Measurements from ENCODE around the gene CDYL. TPM values are rescaled to one million over a fixed set of nuclear protein-coding genes. Genes with fewer than 3 reads are reported as not detected.

Gene CDYL
- polyA plus RNA-seq, 1 of the 3 experiments (the other 2 are of a cell fraction) = 13.3 TPM

DNA sequence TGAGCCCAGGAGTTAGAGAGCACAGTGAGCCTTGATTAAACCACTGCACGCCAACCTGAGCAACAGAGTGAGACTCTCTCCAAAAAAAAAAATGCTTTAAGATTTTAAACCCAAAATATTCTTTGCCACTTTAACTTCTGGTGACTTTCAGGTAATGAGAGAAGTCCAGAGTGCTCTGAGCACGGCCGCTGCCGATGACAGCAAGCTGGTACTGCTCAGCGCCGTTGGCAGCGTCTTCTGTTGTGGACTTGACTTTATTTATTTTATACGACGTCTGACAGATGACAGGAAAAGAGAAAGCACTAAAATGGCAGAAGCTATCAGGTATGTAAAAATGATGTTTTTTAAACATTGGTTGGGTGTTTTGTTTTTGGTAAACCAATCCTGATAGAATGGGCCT is 161.2 kb downstream of the CDYL start:
- ChIA-PET POLR2A (no interaction called here), CTCF (interaction anchor here (0.6 to 1.5 kb wide), 4 partner anchors 10 to 1196 kb away, joined by 3 to 4 read pairs (median 3); no protein-coding TSS in a partner anchor)
- Histone ChIP-seq H3K9me3 (no peaks in the 10 kb centered on the region), H3K4me2 (no peak overlapping the region), H3K4me3 (ENCODE audit: low read depth in 2 of 2, low read length in 1 of 2) (no peak overlapping the region), H3K4me1 (ENCODE audit: control insufficient read depth in 1 of 2, insufficient read depth in 2 of 2, low read depth in 1 of 2, low read length in 1 of 2) (peaks cover 4 to 19% of the 10 kb centered on the region in 2 experiments; a peak in 3 of 4 replicates), H3K27ac (ENCODE audit: low read depth in 2 of 2, low read length in 1 of 2) (no peak overlapping the region), H4K20me1 (ENCODE audit: insufficient read depth) (peaks cover 7% of the 10 kb centered on the region; the same call in 1 of the 2 replicates), H3K9ac (no peak overlapping the region), H3K9me2 (no peaks in the 10 kb centered on the region), H2AFZ (ENCODE audit: low read depth) (no peak overlapping the region), H3K36me3 (replicated peaks in 1 of 2; ENCODE audit: control insufficient read depth in 1 of 2, insufficient read depth in 2 of 2, low read length in 1 of 2) (peaks cover 0 to 4% of the 10 kb centered on the region in 2 experiments), H3K79me2 (ENCODE audit: insufficient read depth) (no peaks in the 10 kb centered on the region), H3K27me3 (ENCODE audit: insufficient read depth) (no peaks in the 10 kb centered on the region), H3F3A (replicated peaks; ENCODE audit: insufficient read depth) (peaks cover 16% of the 10 kb centered on the region)
- no peak for DNase-seq
- WGBS (ENCODE audit: low lambda C conversion rate) = 96% methylated on average over 9 of the region's 9 CpGs
- TF ChIP-seq EP300 (IDR thresholded peaks at IDR 0.05; ENCODE audit: borderline replicate concordance in 1 of 2, low read depth in 1 of 2, low read length in 1 of 2) = no peak
- TF ChIP-seq FOSL2 (IDR thresholded peaks at IDR 0.05; ENCODE audit: borderline replicate concordance, low read depth) = no peak
- no peak for TF ChIP-seq TEAD4 (IDR thresholded peaks at IDR 0.05; ENCODE audit: borderline replicate concordance, insufficient read depth)
- TF ChIP-seq, protein P1, sequence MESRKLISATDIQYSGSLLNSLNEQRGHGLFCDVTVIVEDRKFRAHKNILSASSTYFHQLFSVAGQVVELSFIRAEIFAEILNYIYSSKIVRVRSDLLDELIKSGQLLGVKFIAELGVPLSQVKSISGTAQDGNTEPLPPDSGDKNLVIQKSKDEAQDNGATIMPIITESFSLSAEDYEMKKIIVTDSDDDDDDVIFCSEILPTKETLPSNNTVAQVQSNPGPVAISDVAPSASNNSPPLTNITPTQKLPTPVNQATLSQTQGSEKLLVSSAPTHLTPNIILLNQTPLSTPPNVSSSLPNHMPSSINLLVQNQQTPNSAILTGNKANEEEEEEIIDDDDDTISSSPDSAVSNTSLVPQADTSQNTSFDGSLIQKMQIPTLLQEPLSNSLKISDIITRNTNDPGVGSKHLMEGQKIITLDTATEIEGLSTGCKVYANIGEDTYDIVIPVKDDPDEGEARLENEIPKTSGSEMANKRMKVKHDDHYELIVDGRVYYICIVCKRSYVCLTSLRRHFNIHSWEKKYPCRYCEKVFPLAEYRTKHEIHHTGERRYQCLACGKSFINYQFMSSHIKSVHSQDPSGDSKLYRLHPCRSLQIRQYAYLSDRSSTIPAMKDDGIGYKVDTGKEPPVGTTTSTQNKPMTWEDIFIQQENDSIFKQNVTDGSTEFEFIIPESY (IDR thresholded peaks at IDR 0.05; ENCODE audit: borderline replicate concordance, low read depth) = no peak
- no peak for TF ChIP-seq SIN3A (IDR thresholded peaks at IDR 0.05; ENCODE audit: borderline replicate concordance, low read depth, low read length)
- TF ChIP-seq YY1 (IDR thresholded peaks at IDR 0.05; ENCODE audit: low read depth) = no peak
- TF ChIP-seq FOXJ3 (CRISPR knock-in tag; IDR thresholded peaks at IDR 0.05) = no peak
- TF ChIP-seq TCF12 (IDR thresholded peaks at IDR 0.05) = no peak
- TF ChIP-seq, protein P2, sequence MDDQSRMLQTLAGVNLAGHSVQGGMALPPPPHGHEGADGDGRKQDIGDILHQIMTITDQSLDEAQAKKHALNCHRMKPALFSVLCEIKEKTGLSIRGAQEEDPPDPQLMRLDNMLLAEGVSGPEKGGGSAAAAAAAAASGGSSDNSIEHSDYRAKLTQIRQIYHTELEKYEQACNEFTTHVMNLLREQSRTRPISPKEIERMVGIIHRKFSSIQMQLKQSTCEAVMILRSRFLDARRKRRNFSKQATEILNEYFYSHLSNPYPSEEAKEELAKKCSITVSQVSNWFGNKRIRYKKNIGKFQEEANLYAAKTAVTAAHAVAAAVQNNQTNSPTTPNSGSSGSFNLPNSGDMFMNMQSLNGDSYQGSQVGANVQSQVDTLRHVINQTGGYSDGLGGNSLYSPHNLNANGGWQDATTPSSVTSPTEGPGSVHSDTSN (IDR thresholded peaks at IDR 0.05) = no peak

DNA sequence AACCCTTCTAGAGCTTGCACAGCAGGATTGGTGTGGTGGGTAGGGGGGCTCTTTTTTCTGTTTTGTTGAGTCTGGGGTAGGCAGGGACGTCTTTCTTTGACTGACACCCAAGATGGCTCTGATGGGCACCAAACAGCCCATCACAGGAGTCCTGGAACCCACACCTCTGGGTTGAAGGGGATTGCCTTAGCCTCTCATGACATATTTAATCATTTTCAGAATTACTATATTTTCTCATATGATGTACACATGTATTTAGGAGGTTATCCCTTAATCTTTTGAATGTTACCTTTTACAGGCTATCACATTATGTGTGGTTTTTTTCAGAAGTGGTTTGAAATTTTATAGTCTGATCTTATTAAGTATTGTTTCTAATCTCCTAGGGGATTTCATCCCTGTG is 163.0 kb downstream of the CDYL start:
- H4K20me1 ChIP-seq (ENCODE audit: insufficient read depth) = peaks cover 13% of the 10 kb centered on the region; the same call in 1 of the 2 replicates
- CTCF ChIA-PET = interaction anchor here (0.9 kb wide), 1 partner anchor 132 kb away, joined by 3 read pairs; no protein-coding TSS in a partner anchor

More for the DNA sequence above, 163.0 kb downstream of the CDYL start:
- no peak overlapping the region for H2AFZ ChIP-seq (ENCODE audit: low read depth)
- H3K9me3 ChIP-seq = no peaks in the 10 kb centered on the region
- H3K27me3 ChIP-seq (ENCODE audit: insufficient read depth) = no peaks in the 10 kb centered on the region
- POLR2A ChIA-PET = no interaction called here
- H3K9me2 ChIP-seq = no peaks in the 10 kb centered on the region
- no peak for DNase-seq
- H3F3A ChIP-seq (replicated peaks; ENCODE audit: insufficient read depth) = peaks cover 28% of the 10 kb centered on the region
- H3K4me2 ChIP-seq = no peak overlapping the region
- peaks cover 11 to 29% of the 10 kb centered on the region in 2 experiments for H3K4me1 ChIP-seq (ENCODE audit: control insufficient read depth in 1 of 2, insufficient read depth in 2 of 2, low read depth in 1 of 2, low read length in 1 of 2)
- no peak overlapping the region for H3K4me3 ChIP-seq (ENCODE audit: low read depth in 2 of 2, low read length in 1 of 2)
- no peaks in the 10 kb centered on the region for H3K79me2 ChIP-seq (ENCODE audit: insufficient read depth)
- H3K27ac ChIP-seq (ENCODE audit: low read depth in 2 of 2, low read length in 1 of 2) = no peak overlapping the region
- H3K9ac ChIP-seq = no peak overlapping the region
- TF ChIP-seq NFIC (IDR thresholded peaks at IDR 0.05; ENCODE audit: borderline replicate concordance) (no peak), CHD2 (IDR thresholded peaks at IDR 0.05; ENCODE audit: low read length, partially characterized antibody) (no peak), SMC3 (IDR thresholded peaks at IDR 0.05; ENCODE audit: low read depth, low read length) (no peak), TAF1 (IDR thresholded peaks at IDR 0.05; ENCODE audit: borderline replicate concordance, low read depth, low read length) (no peak), GABPA (IDR thresholded peaks at IDR 0.05; ENCODE audit: low read depth) (no peak), TEAD4 (IDR thresholded peaks at IDR 0.05; ENCODE audit: borderline replicate concordance, insufficient read depth) (no peak), TCF12 (IDR thresholded peaks at IDR 0.05) (no peak), ELF1 (IDR thresholded peaks at IDR 0.05) (no peak), YY1 (IDR thresholded peaks at IDR 0.05; ENCODE audit: low read depth) (no peak), FOXM1 (IDR thresholded peaks at IDR 0.05; ENCODE audit: low read depth) (no peak), EP300 (IDR thresholded peaks at IDR 0.05; ENCODE audit: borderline replicate concordance in 1 of 2, low read depth in 1 of 2, low read length in 1 of 2) (no peak), POLR2AphosphoS5 (IDR thresholded peaks at IDR 0.05; ENCODE audit: low read depth, low read length) (no peak), FOXJ3 (CRISPR knock-in tag; IDR thresholded peaks at IDR 0.05) (no peak), FOSL2 (IDR thresholded peaks at IDR 0.05; ENCODE audit: borderline replicate concordance, low read depth) (no peak), JUND (IDR thresholded peaks at IDR 0.05) (no peak), RAD21 (IDR thresholded peaks at IDR 0.05; ENCODE audit: low read length) (no peak)
- TF ChIP-seq, protein P3, sequence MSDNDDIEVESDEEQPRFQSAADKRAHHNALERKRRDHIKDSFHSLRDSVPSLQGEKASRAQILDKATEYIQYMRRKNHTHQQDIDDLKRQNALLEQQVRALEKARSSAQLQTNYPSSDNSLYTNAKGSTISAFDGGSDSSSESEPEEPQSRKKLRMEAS (IDR thresholded peaks at IDR 0.05; ENCODE audit: low read depth) = no peak
- TF ChIP-seq, protein P4, sequence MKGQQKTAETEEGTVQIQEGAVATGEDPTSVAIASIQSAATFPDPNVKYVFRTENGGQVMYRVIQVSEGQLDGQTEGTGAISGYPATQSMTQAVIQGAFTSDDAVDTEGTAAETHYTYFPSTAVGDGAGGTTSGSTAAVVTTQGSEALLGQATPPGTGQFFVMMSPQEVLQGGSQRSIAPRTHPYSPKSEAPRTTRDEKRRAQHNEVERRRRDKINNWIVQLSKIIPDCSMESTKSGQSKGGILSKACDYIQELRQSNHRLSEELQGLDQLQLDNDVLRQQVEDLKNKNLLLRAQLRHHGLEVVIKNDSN (IDR thresholded peaks at IDR 0.05; ENCODE audit: borderline replicate concordance, low read depth) = no peak
- TF ChIP-seq, protein P1 (IDR thresholded peaks at IDR 0.05; ENCODE audit: borderline replicate concordance, low read depth) = no peak
- peaks cover 0 to 6% of the 10 kb centered on the region in 2 experiments for H3K36me3 ChIP-seq (replicated peaks in 1 of 2; ENCODE audit: control insufficient read depth in 1 of 2, insufficient read depth in 2 of 2, low read length in 1 of 2)
- WGBS (ENCODE audit: low lambda C conversion rate) = 100% methylated on average over 1 of the region's 1 CpG
